IMR-90 (cell line): ENCODE data around the gene RLN2. TPM values are rescaled to one million over a fixed set of nuclear protein-coding genes. Genes with fewer than 3 reads are reported as not detected.

Experiments used
- ATAC-seq: fragments of 200-7000 bp; cut with Tn5 transposase; 2 replicates; pipeline ENCODE4 v1.9.1; 2020; ENCODE audit warnings: low read depth, mild to moderate bottlenecking, moderate library complexity
- BruUV-seq: library from RNA; stranded (reverse); fragments of 400-500 nt; replicated peaks from 2 replicates; lab custom pipeline; 2021; lab: Mats Ljungman, UMichigan
- CTCF ChIA-PET: fragments of 300-600 bp; formaldehyde crosslinking; extraction: SDS; loops from one replicate; lab custom pipeline; 2021; ENCODE audit warnings: antibody characterized with exemption; lab: Yijun Ruan, JAX
- POLR2A ChIA-PET: fragments of 300-600 bp; sonication (Branson Sonifier 250); formaldehyde crosslinking; loops from one replicate; lab custom pipeline; 2022; ENCODE audit warnings: antibody characterized with exemption; ENCODE audit not compliant: unreplicated experiment; lab: Charles Lee
- DNase-seq: peaks from one replicate; pipeline ENCODE4 v3.0.0; 2013
- H2AFZ ChIP-seq: replicated peaks from 2 replicates; pipeline ENCODE3; 2013; ENCODE audit warnings: low read length, mild to moderate bottlenecking; ENCODE audit not compliant: poor library complexity
- H2AK5ac ChIP-seq: 2 replicates; pipeline ENCODE4 v1.6.1; 2013; ENCODE audit warnings: low read depth, low read length, inconsistent platforms
- H2AK9ac ChIP-seq: replicated peaks from 2 replicates; pipeline ENCODE3; 2013; ENCODE audit warnings: mild to moderate bottlenecking, low read depth, low read length, moderate library complexity; ENCODE audit not compliant: poor library complexity
- H2BK120ac ChIP-seq: 2 replicates; pipeline ENCODE4 v1.6.1; 2013; ENCODE audit warnings: low read depth, low read length, inconsistent platforms
- H2BK15ac ChIP-seq: 3 replicates; pipeline ENCODE4 v1.6.1; 2013; ENCODE audit warnings: low read depth, low read length, inconsistent platforms
- H2BK20ac ChIP-seq: 2 replicates; pipeline ENCODE4 v1.6.1; 2013; ENCODE audit warnings: low read depth, mild to moderate bottlenecking, inconsistent platforms, low read length, moderate library complexity
- H2BK5ac ChIP-seq: 2 replicates; pipeline ENCODE4 v1.6.1; 2013; ENCODE audit warnings: mild to moderate bottlenecking, low read depth, low read length, inconsistent platforms; ENCODE audit not compliant: poor library complexity, severe bottlenecking
- H3K14ac ChIP-seq: replicated peaks from 2 replicates; pipeline ENCODE4 v1.6.1; 2013; ENCODE audit warnings: low read depth, low read length, inconsistent platforms
- H3K18ac ChIP-seq: 2 replicates; pipeline ENCODE4 v1.6.1; 2013; ENCODE audit warnings: low read depth, low read length, control low read depth
- H3K23ac ChIP-seq: 2 replicates; pipeline ENCODE4 v1.6.1; 2013; ENCODE audit warnings: low read depth, low read length, inconsistent platforms
- H3K27ac ChIP-seq: 2 replicates; pipeline ENCODE4 v1.5.1; 2013; ENCODE audit warnings: mild to moderate bottlenecking, control low read depth, low read length; ENCODE audit not compliant: insufficient read depth
- H3K27me3 ChIP-seq: 2 replicates; pipeline ENCODE4 v1.6.1; 2013; ENCODE audit warnings: low read length; ENCODE audit not compliant: control insufficient read depth, insufficient read depth
- H3K36me3 ChIP-seq: 2 replicates; pipeline ENCODE4 v1.6.1; 2013; ENCODE audit warnings: low read length, mixed read lengths; ENCODE audit not compliant: control insufficient read depth, insufficient read depth
- H3K4ac ChIP-seq: 2 replicates; pipeline ENCODE4 v1.6.1; 2013; ENCODE audit warnings: low read depth, low read length, inconsistent platforms
- H3K4me1 ChIP-seq: 2 replicates; pipeline ENCODE4 v1.6.1; 2013; ENCODE audit warnings: low read length, mixed read lengths; ENCODE audit not compliant: control insufficient read depth, insufficient read depth
- H3K4me2 ChIP-seq: 2 replicates; pipeline ENCODE4 v1.6.1; 2013; ENCODE audit warnings: low read depth, mild to moderate bottlenecking, control low read depth, low read length, moderate library complexity
- H3K4me3 ChIP-seq: 2 replicates; pipeline ENCODE4 v1.5.1; 2013; ENCODE audit warnings: low read depth, mild to moderate bottlenecking, control low read depth, low read length, moderate library complexity; ENCODE audit not compliant: insufficient read depth
- H3K56ac ChIP-seq: 2 replicates; pipeline ENCODE4 v1.6.1; 2013; ENCODE audit warnings: low read length, inconsistent platforms; ENCODE audit not compliant: insufficient read depth; ENCODE audit errors: extremely low read depth
- H3K79me1 ChIP-seq, 2 experiments: 2 replicates each; pipeline ENCODE4 v1.6.1; 2013; ENCODE audit warnings: low read length in 2 of 2, inconsistent platforms in 1 of 2, low read depth in 1 of 2
- H3K9ac ChIP-seq: 2 replicates; pipeline ENCODE4 v1.6.1; 2013; ENCODE audit warnings: low read depth, low read length, control low read depth
- H3K9me1 ChIP-seq: 2 replicates; pipeline ENCODE4 v1.6.1; 2013; ENCODE audit warnings: low read length, inconsistent platforms; ENCODE audit not compliant: insufficient read depth
- H3K9me3 ChIP-seq: 2 replicates; pipeline ENCODE4 v1.6.1; 2013; ENCODE audit warnings: low read length; ENCODE audit not compliant: control insufficient read depth, insufficient read depth
- H4K20me1 ChIP-seq: 2 replicates; pipeline ENCODE4 v1.6.1; 2013; ENCODE audit warnings: low read length, inconsistent platforms; ENCODE audit not compliant: insufficient read depth
- H4K5ac ChIP-seq: 2 replicates; pipeline ENCODE4 v1.6.1; 2013; ENCODE audit warnings: mild to moderate bottlenecking, low read depth, low read length, control low read depth
- H4K8ac ChIP-seq, 2 experiments: 2 replicates each; pipeline ENCODE4 v1.6.1; 2013; ENCODE audit warnings: low read depth in 2 of 2, low read length in 2 of 2, control low read depth in 1 of 2, inconsistent platforms in 1 of 2
- H4K91ac ChIP-seq: 2 replicates; pipeline ENCODE4 v1.6.1; 2013; ENCODE audit warnings: low read depth, low read length, inconsistent platforms; ENCODE audit not compliant: insufficient read depth
- BHLHE40 ChIP-seq: fragments of 150-350 bp; IDR thresholded peaks from 2 replicates; pipeline ENCODE4 v1.6.1; 2016; ENCODE audit warnings: mild to moderate bottlenecking, low read depth, low read length
- CEBPB ChIP-seq: IDR thresholded peaks from 2 replicates; pipeline ENCODE4 v1.6.1; 2012; ENCODE audit warnings: low read depth, low read length, improper control_type of control experiment
- MAZ ChIP-seq: IDR thresholded peaks from 2 replicates; pipeline ENCODE4 v1.6.1; 2012; ENCODE audit warnings: low read depth, mild to moderate bottlenecking, low read length, improper control_type of control experiment, moderate library complexity, borderline replicate concordance
- NFE2L2 ChIP-seq: fragments of 150-350 bp; IDR thresholded peaks from 2 replicates; pipeline ENCODE4 v1.6.1; 2016; ENCODE audit warnings: low read depth, mild to moderate bottlenecking, low read length
- POLR2A ChIP-seq: IDR thresholded peaks from 2 replicates; pipeline ENCODE4 v1.6.1; 2012; ENCODE audit warnings: mild to moderate bottlenecking, low read depth, low read length
- RCOR1 ChIP-seq: IDR thresholded peaks from 2 replicates; pipeline ENCODE4 v1.6.1; 2012; ENCODE audit warnings: mild to moderate bottlenecking, low read length, improper control_type of control experiment; ENCODE audit not compliant: insufficient replicate concordance
- RFX5 ChIP-seq: IDR thresholded peaks from 2 replicates; pipeline ENCODE4 v1.8.0; 2012; ENCODE audit warnings: low read depth, mild to moderate bottlenecking, low read length, moderate library complexity
- WGBS, 2 experiments: methylation state at CpG; one replicate each; pipeline versions ENCODE4 v1.1.5 to v1.1.7; 2013; ENCODE audit warnings: missing lambda C conversion rate in 2 of 2; ENCODE audit not compliant: insufficient read length in 1 of 2; ENCODE audit errors: extremely low coverage in 2 of 2; 5-methylcytosine and 5-hydroxymethylcytosine counted together
- dilution Hi-C: fragments of 300-500 bp; cut with HindIII; formaldehyde crosslinking; loops from one replicate; pipeline ENCODE4 v1.14.3; 2018; ENCODE audit warnings: low sequenced_read_pairs; ENCODE audit not compliant: unreplicated experiment
- in situ Hi-C: fragments of 300-500 bp; cut with MboI; formaldehyde crosslinking; loops from 3 replicates; pipeline ENCODE4 v1.14.3; 2019; ENCODE audit warnings: low sequenced_read_pairs, inconsistent platforms, mixed read lengths
- intact Hi-C: fragments of 100-400 bp; cut with micrococcal nuclease; formaldehyde crosslinking; loops from 2 replicates; pipeline ENCODE4 v1.10.0; 2022
- polyA plus RNA-seq, 3 experiments: library from polyadenylated mRNA; depleted of rRNA; stranded (reverse); fragments of >200 nt; gene quantifications; 2 replicates each; pipeline ENCODE4 v1.2.3, GENCODE V29; 2012; ENCODE audit warnings: low replicate concordance in 1 of 3
- total RNA-seq: library from RNA; depleted of rRNA; stranded (reverse); fragments of >200 nt; gene quantifications from 2 replicates; pipeline ENCODE4 v1.2.3, GENCODE V29; 2012
- TF ChIP-seq, protein P1 (sequence below): fragments of 150-350 bp; IDR thresholded peaks from 2 replicates; pipeline ENCODE4 v1.6.1; 2016; ENCODE audit warnings: low read depth, mild to moderate bottlenecking, low read length, moderate library complexity, borderline replicate concordance
- TF ChIP-seq, protein P2 (sequence below): conservative IDR thresholded peaks from 2 replicates; pipeline ENCODE4 v1.5.1; 2012; ENCODE audit warnings: mild to moderate bottlenecking, low read depth, low read length, improper control_type of control experiment
- TF ChIP-seq, protein P3 (sequence below): fragments of 150-350 bp; IDR thresholded peaks from 2 replicates; pipeline ENCODE4 v1.6.1; 2017; ENCODE audit warnings: mild to moderate bottlenecking, antibody characterized with exemption, low read length, low read depth

RLN2 gene
- total and polyA plus RNA-seq, 2 of the 4 experiments (the other 2 are of a cell fraction), result not detected

DNA sequence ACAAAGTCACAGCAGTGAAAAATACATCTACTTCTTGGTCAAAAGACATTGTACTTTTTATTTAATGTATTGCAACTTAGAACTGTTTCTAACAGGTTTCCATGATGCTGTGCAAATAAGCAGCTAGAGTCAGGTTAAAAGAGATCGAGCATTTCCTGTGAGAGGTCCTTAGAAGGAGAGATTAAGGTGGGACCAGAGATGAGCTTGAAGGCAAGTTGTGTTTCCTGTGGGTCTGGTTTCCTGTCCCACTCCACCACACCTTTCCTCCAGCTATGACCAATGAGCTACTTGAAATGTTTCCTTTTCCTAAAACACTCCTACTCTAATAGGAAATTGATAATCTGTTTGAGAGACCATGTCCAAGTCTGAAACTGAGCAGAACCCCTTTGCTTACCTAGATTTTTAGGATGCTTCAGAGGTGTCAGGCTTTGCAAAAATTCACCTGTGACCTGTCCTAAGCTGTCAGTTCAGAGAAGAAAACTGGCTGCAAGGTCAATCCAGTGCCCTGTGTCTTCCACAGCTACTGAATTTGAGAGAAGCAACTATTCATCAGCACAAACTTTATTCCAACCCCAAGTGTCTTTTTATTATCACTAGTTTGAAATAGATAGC lies 48.2 kb upstream of the RLN2 start:
- Histone ChIP-seq H3K4ac (no peak overlapping the region), H2BK20ac (no peak overlapping the region), H2BK120ac (no peak overlapping the region), H3K27me3 (peaks cover 1% of the 10 kb centered on the region; the same call in 1 of the 2 replicates), H4K5ac (no peak overlapping the region), H3K4me2 (no peak overlapping the region), H2BK15ac (no peak overlapping the region), H4K20me1 (no peaks in the 10 kb centered on the region), H2AK9ac (no peak overlapping the region), H3K79me1 (no peaks in the 10 kb centered on the region), H3K9me1 (no peaks in the 10 kb centered on the region), H3K23ac (no peak overlapping the region), H3K4me3 (no peak overlapping the region), H2BK5ac (no peak overlapping the region), H3K56ac (no peak overlapping the region), H4K8ac (no peak overlapping the region), H2AFZ (no peak overlapping the region), H2AK5ac (no peak overlapping the region), H3K27ac (no peak overlapping the region), H3K36me3 (no peaks in the 10 kb centered on the region), H3K14ac (no peak overlapping the region), H3K9ac (no peak overlapping the region), H3K4me1 (no peaks in the 10 kb centered on the region), H3K18ac (no peak overlapping the region), H4K91ac (no peak overlapping the region), H3K9me3 (peaks cover 3% of the 10 kb centered on the region; the same call in 1 of the 2 replicates)
- CTCF ChIA-PET, result interaction anchor here (0.6 kb wide), 1 partner anchor 39 kb away, joined by 3 read pairs; no protein-coding TSS in a partner anchor
- no peak for TF ChIP-seq POLR2A
- no peak for TF ChIP-seq RCOR1
- TF ChIP-seq NFE2L2, result no peak
- TF ChIP-seq, protein P1, sequence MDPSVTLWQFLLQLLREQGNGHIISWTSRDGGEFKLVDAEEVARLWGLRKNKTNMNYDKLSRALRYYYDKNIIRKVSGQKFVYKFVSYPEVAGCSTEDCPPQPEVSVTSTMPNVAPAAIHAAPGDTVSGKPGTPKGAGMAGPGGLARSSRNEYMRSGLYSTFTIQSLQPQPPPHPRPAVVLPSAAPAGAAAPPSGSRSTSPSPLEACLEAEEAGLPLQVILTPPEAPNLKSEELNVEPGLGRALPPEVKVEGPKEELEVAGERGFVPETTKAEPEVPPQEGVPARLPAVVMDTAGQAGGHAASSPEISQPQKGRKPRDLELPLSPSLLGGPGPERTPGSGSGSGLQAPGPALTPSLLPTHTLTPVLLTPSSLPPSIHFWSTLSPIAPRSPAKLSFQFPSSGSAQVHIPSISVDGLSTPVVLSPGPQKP, result no peak
- TF ChIP-seq CEBPB, result no peak
- TF ChIP-seq, protein P2, sequence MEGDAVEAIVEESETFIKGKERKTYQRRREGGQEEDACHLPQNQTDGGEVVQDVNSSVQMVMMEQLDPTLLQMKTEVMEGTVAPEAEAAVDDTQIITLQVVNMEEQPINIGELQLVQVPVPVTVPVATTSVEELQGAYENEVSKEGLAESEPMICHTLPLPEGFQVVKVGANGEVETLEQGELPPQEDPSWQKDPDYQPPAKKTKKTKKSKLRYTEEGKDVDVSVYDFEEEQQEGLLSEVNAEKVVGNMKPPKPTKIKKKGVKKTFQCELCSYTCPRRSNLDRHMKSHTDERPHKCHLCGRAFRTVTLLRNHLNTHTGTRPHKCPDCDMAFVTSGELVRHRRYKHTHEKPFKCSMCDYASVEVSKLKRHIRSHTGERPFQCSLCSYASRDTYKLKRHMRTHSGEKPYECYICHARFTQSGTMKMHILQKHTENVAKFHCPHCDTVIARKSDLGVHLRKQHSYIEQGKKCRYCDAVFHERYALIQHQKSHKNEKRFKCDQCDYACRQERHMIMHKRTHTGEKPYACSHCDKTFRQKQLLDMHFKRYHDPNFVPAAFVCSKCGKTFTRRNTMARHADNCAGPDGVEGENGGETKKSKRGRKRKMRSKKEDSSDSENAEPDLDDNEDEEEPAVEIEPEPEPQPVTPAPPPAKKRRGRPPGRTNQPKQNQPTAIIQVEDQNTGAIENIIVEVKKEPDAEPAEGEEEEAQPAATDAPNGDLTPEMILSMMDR, result no peak
- no peak for TF ChIP-seq RFX5
- TF ChIP-seq, protein P3, sequence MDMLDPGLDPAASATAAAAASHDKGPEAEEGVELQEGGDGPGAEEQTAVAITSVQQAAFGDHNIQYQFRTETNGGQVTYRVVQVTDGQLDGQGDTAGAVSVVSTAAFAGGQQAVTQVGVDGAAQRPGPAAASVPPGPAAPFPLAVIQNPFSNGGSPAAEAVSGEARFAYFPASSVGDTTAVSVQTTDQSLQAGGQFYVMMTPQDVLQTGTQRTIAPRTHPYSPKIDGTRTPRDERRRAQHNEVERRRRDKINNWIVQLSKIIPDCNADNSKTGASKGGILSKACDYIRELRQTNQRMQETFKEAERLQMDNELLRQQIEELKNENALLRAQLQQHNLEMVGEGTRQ, result no peak
- no peak for TF ChIP-seq BHLHE40
- no peak for TF ChIP-seq MAZ
- in situ Hi-C loops, result no loop called here
- WGBS, 2 experiments, result no CpG with 5 or more reads among the region's 1 CpG
- ATAC-seq, result no peak
- DNase-seq, result no peak
- intact Hi-C loops, result no loop called here
- no TSS peak for BruUV-seq
- dilution Hi-C loops, result no loop called here
- POLR2A ChIA-PET, result no interaction called here
